Neuronal stem cell (in vitro differentiated cells): Measurements from ENCODE around the gene BDNF.

Experiments
- DNase-seq: peaks from one replicate; pipeline ENCODE4 v3.0.0-alpha.2; 2013; ENCODE audit warnings: low spot score
- H2AFZ ChIP-seq: one replicate; pipeline ENCODE4 v1.6.1; 2013; ENCODE audit warnings: mild to moderate bottlenecking, low read length, inconsistent platforms
- H2AK5ac ChIP-seq: 2 replicates; pipeline ENCODE4 v1.6.1; 2013; ENCODE audit warnings: low read depth, mild to moderate bottlenecking, inconsistent platforms, low read length, moderate library complexity, mixed read lengths
- H2BK120ac ChIP-seq: 2 replicates; pipeline ENCODE4 v1.6.1; 2013; ENCODE audit warnings: low read depth, mild to moderate bottlenecking, inconsistent platforms, low read length, moderate library complexity, mixed read lengths
- H2BK12ac ChIP-seq: one replicate; pipeline ENCODE4 v1.6.1; 2013; ENCODE audit warnings: low read length, inconsistent platforms
- H2BK15ac ChIP-seq: 2 replicates; pipeline ENCODE4 v1.6.1; 2013; ENCODE audit warnings: mild to moderate bottlenecking, low read length, inconsistent platforms, mixed read lengths
- H2BK5ac ChIP-seq: one replicate; pipeline ENCODE4 v1.6.1; 2013; ENCODE audit warnings: inconsistent platforms, mild to moderate bottlenecking, low read length, moderate library complexity
- H3K14ac ChIP-seq: one replicate; pipeline ENCODE4 v1.6.1; 2013; ENCODE audit warnings: low read length, inconsistent platforms
- H3K18ac ChIP-seq: 2 replicates; pipeline ENCODE4 v1.6.1; 2013; ENCODE audit warnings: low read length, inconsistent platforms
- H3K23ac ChIP-seq: 2 replicates; pipeline ENCODE4 v1.6.1; 2013; ENCODE audit warnings: low read depth, mild to moderate bottlenecking, mixed read lengths, low read length, inconsistent platforms; ENCODE audit not compliant: poor library complexity
- H3K27ac ChIP-seq: replicated peaks from 3 replicates; pipeline ENCODE4 v1.5.1; 2013; ENCODE audit warnings: low read length, inconsistent platforms
- H3K27me3 ChIP-seq, 3 experiments: 2 replicates each; pipeline ENCODE4 v1.6.1; 2013; ENCODE audit warnings: low read length in 3 of 3, mild to moderate bottlenecking in 2 of 3, inconsistent platforms in 1 of 3, low read depth in 1 of 3, mixed read lengths in 1 of 3, moderate library complexity in 1 of 3; ENCODE audit not compliant: control insufficient read depth in 3 of 3, insufficient read depth in 3 of 3
- H3K36me3 ChIP-seq, 2 donors: replicated peaks in 1 of 2; 2 replicates each; pipeline ENCODE4 v1.6.1; 2013; ENCODE audit warnings: low read length in 2 of 2; ENCODE audit not compliant: control insufficient read depth in 2 of 2, insufficient read depth in 2 of 2
- H3K4ac ChIP-seq: 2 replicates; pipeline ENCODE4 v1.6.1; 2013; ENCODE audit warnings: inconsistent platforms, mild to moderate bottlenecking, low read length, moderate library complexity
- H3K4me1 ChIP-seq, 2 donors: 1 replicate in 1 of 2; 2 replicates in 1 of 2; pipeline ENCODE4 v1.6.1; 2013; ENCODE audit warnings: low read length in 2 of 2, low read depth in 1 of 2; ENCODE audit not compliant: control insufficient read depth in 2 of 2, insufficient read depth in 1 of 2
- H3K4me2 ChIP-seq: one replicate; pipeline ENCODE4 v1.6.1; 2013; ENCODE audit warnings: mild to moderate bottlenecking, low read length, inconsistent platforms; ENCODE audit not compliant: insufficient read depth, poor library complexity, severe bottlenecking
- H3K4me3 ChIP-seq, 2 donors: 2 replicates each; pipeline ENCODE4 v1.5.1; 2013; ENCODE audit warnings: low read length in 2 of 2, mild to moderate bottlenecking in 2 of 2, inconsistent platforms in 1 of 2, moderate library complexity in 1 of 2
- H3K79me1 ChIP-seq: one replicate; pipeline ENCODE4 v1.6.1; 2013; ENCODE audit warnings: low read depth, mild to moderate bottlenecking, inconsistent platforms, low read length, moderate library complexity
- H3K9ac ChIP-seq: one replicate; pipeline ENCODE4 v1.6.1; 2013; ENCODE audit warnings: mild to moderate bottlenecking, low read depth, low read length, inconsistent platforms; ENCODE audit not compliant: poor library complexity
- H3K9me3 ChIP-seq, 2 donors: replicated peaks in 1 of 2; 2 replicates each; pipeline versions ENCODE3 to v1.6.1; 2013; ENCODE audit warnings: low read length in 2 of 2, mild to moderate bottlenecking in 2 of 2, inconsistent platforms in 1 of 2, low read depth in 1 of 2, mixed read lengths in 1 of 2, moderate library complexity in 1 of 2; ENCODE audit not compliant: control insufficient read depth in 2 of 2, insufficient read depth in 1 of 2
- H4K8ac ChIP-seq: one replicate; pipeline ENCODE4 v1.6.1; 2013; ENCODE audit warnings: low read depth, mild to moderate bottlenecking, inconsistent platforms, low read length, moderate library complexity
- H4K91ac ChIP-seq: one replicate; pipeline ENCODE4 v1.6.1; 2013; ENCODE audit warnings: low read length, low read depth, mild to moderate bottlenecking, inconsistent platforms; ENCODE audit not compliant: poor library complexity
- WGBS, 2 donors: extraction: QIAGEN DNeasy Blood & Tissue Kit; methylation state at CpG; one replicate each; pipeline ENCODE4 v1.1.7; 2013; ENCODE audit warnings: missing lambda C conversion rate in 2 of 2, mixed read lengths in 1 of 2; ENCODE audit not compliant: insufficient read length in 2 of 2, insufficient replicate concordance in 1 of 2; ENCODE audit errors: extremely low coverage in 2 of 2; 5-methylcytosine and 5-hydroxymethylcytosine counted together

Gene BDNF

GRCh38 chr11:27611947-27612455, 88.3 kb downstream of the BDNF start:
- H3K9me3 ChIP-seq = no peaks in the 10 kb centered on the region
- H3K27me3 ChIP-seq = no peaks in the 10 kb centered on the region
- H3K4ac ChIP-seq = no peak overlapping the region
- H2BK15ac ChIP-seq = no peak overlapping the region
- no peak overlapping the region for H3K14ac ChIP-seq
- DNase-seq = no peak
- H3K4me1 ChIP-seq = no peaks in the 10 kb centered on the region
- H3K18ac ChIP-seq = no peak overlapping the region
- no peak overlapping the region for H4K91ac ChIP-seq
- no peak overlapping the region for H2AFZ ChIP-seq
- no peaks in the 10 kb centered on the region for H3K79me1 ChIP-seq
- H3K23ac ChIP-seq = no peak overlapping the region
- H3K36me3 ChIP-seq = no peaks in the 10 kb centered on the region
- no peak overlapping the region for H3K4me2 ChIP-seq
- no peak overlapping the region for H2AK5ac ChIP-seq
- no peak overlapping the region for H3K27ac ChIP-seq
- H3K4me3 ChIP-seq = no peak overlapping the region
- H2BK5ac ChIP-seq = no peak overlapping the region
- no CpG with 5 or more reads among the region's 3 CpGs for whole genome bisulfite sequencing, 2 donors
- H2BK12ac ChIP-seq = no peak overlapping the region
- no peak overlapping the region for H4K8ac ChIP-seq
- H2BK120ac ChIP-seq = no peak overlapping the region
- H3K9ac ChIP-seq = no peak overlapping the region

DNA sequence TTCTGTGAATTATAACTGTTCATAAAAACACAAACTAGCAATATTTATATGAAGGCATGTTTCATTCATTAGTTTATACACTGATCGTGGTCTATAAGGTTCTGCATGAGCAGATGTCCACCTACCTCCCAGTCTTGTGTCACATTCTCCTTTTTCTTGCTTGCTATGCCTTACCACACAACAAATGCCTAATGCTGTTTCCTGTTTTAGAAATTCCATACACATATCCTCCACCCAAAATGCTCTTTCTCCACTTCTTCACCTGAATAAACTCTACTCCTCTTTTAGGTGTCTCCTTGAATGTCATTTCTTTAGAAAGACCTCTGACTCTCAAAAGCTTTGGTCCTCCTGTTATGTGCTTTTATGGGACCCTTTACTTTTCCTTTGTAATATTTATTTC, 88.9 kb downstream of the BDNF start:
- no peaks in the 10 kb centered on the region for H3K79me1 ChIP-seq
- H3K27me3 ChIP-seq = no peaks in the 10 kb centered on the region
- H2BK120ac ChIP-seq = no peak overlapping the region
- H3K4me2 ChIP-seq = no peak overlapping the region
- H2AFZ ChIP-seq = no peak overlapping the region
- no peak overlapping the region for H3K4ac ChIP-seq
- H4K91ac ChIP-seq = no peak overlapping the region
- no peak overlapping the region for H3K18ac ChIP-seq
- WGBS, 2 donors = no CpG with 5 or more reads among the region's 1 CpG
- H3K4me3 ChIP-seq = no peak overlapping the region
- no peaks in the 10 kb centered on the region for H3K9me3 ChIP-seq
- H4K8ac ChIP-seq = no peak overlapping the region
- no peaks in the 10 kb centered on the region for H3K36me3 ChIP-seq
- no peak overlapping the region for H3K9ac ChIP-seq
- H3K23ac ChIP-seq = no peak overlapping the region
- no peak for DNase-seq
- no peak overlapping the region for H3K14ac ChIP-seq
- no peak overlapping the region for H3K27ac ChIP-seq
- H2AK5ac ChIP-seq = no peak overlapping the region
- H2BK15ac ChIP-seq = no peak overlapping the region
- H2BK12ac ChIP-seq = no peak overlapping the region
- H3K4me1 ChIP-seq = no peaks in the 10 kb centered on the region
- no peak overlapping the region for H2BK5ac ChIP-seq

DNA sequence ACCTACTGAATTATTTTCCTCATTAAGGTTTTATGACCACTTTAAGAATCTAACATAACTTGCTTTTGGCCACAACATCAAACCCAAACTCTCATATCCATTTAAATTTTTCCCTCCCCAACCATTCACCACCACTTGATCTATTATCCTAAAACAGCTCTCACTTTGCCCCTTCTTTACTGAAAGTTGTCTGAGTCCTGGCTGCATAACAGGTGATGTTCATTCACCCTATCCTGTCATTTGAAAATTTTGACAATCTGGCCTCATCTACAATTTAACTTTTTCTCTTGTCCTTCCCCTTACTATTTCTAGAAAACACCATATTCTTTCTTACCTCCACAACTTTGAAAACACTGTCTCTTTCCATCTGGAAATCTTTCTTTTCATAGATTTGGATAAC, 89.3 kb downstream of the BDNF start:
- no peak overlapping the region for H3K14ac ChIP-seq
- H3K4ac ChIP-seq = no peak overlapping the region
- no peak overlapping the region for H2BK5ac ChIP-seq
- no peaks in the 10 kb centered on the region for H3K27me3 ChIP-seq
- no peak overlapping the region for H3K4me2 ChIP-seq
- no peak overlapping the region for H2BK12ac ChIP-seq
- H3K4me3 ChIP-seq = no peak overlapping the region
- H3K9ac ChIP-seq = no peak overlapping the region
- no peak overlapping the region for H3K27ac ChIP-seq
- H3K9me3 ChIP-seq = no peaks in the 10 kb centered on the region
- no peak overlapping the region for H4K91ac ChIP-seq
- no peaks in the 10 kb centered on the region for H3K36me3 ChIP-seq
- H3K18ac ChIP-seq = no peak overlapping the region
- H3K23ac ChIP-seq = no peak overlapping the region
- H4K8ac ChIP-seq = no peak overlapping the region
- H2AFZ ChIP-seq = no peak overlapping the region
- no peak for DNase-seq
- no peaks in the 10 kb centered on the region for H3K4me1 ChIP-seq
- H2AK5ac ChIP-seq = no peak overlapping the region
- no peak overlapping the region for H2BK15ac ChIP-seq
- no peak overlapping the region for H2BK120ac ChIP-seq
- no peaks in the 10 kb centered on the region for H3K79me1 ChIP-seq

DNA sequence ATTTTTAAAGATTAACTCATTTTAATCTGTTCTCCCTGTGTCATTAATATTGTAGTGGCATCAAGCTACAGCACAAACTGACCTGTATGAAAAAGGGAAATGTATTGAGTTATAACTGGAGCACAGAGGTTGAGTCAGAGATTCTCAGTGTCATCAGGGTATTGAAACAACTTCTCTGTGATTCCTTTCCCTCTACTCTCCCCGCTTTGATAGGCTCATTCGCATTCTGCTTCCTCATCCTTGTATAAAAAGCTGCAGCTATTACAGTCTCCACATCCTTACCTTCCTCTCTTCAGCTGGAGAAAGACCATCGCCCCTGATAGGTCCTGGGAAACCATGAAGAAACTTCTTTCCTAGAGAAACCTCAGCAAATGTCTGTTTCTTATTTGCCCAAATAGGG, 90.0 kb downstream of the BDNF start:
- H2BK15ac ChIP-seq = no peak overlapping the region
- no peak overlapping the region for H3K14ac ChIP-seq
- WGBS, 2 donors = no CpG with 5 or more reads among the region's 3 CpGs
- H2AFZ ChIP-seq = no peak overlapping the region
- no peak overlapping the region for H3K23ac ChIP-seq
- no peaks in the 10 kb centered on the region for H3K79me1 ChIP-seq
- H3K9ac ChIP-seq = no peak overlapping the region
- no peak for DNase-seq
- no peak overlapping the region for H4K8ac ChIP-seq
- no peaks in the 10 kb centered on the region for H3K27me3 ChIP-seq
- H2BK120ac ChIP-seq = no peak overlapping the region
- no peak overlapping the region for H3K4me3 ChIP-seq
- H3K4me1 ChIP-seq = no peaks in the 10 kb centered on the region
- no peak overlapping the region for H3K27ac ChIP-seq
- H3K4ac ChIP-seq = no peak overlapping the region
- no peaks in the 10 kb centered on the region for H3K36me3 ChIP-seq
- H3K4me2 ChIP-seq = no peak overlapping the region
- H3K18ac ChIP-seq = no peak overlapping the region
- H3K9me3 ChIP-seq = no peaks in the 10 kb centered on the region
- H2BK12ac ChIP-seq = no peak overlapping the region
- H2BK5ac ChIP-seq = no peak overlapping the region
- H4K91ac ChIP-seq = no peak overlapping the region
- no peak overlapping the region for H2AK5ac ChIP-seq
